Large intestine (tissue), 3 donors: ENCODE results near the gene SCUBE1. TPM values are rescaled to one million over a fixed set of nuclear protein-coding genes. Genes with fewer than 3 reads are reported as not detected.

Experiments
- DNase-seq, 2 donors: peaks; one replicate each; pipeline versions ENCODE4 v3.0.0 to v3.0.0-alpha.2; 2013
- H3K27ac ChIP-seq: one replicate; pipeline ENCODE4 v1.5.1; 2013; ENCODE audit warnings: low read length
- H3K27me3 ChIP-seq: 2 replicates; pipeline ENCODE4 v1.6.1; 2013; ENCODE audit warnings: low read length; ENCODE audit not compliant: control insufficient read depth, insufficient read depth
- H3K36me3 ChIP-seq: 2 replicates; pipeline ENCODE4 v1.6.1; 2013; ENCODE audit warnings: low read length; ENCODE audit not compliant: control insufficient read depth, insufficient read depth
- H3K4me1 ChIP-seq: one replicate; pipeline ENCODE4 v1.6.1; 2013; ENCODE audit warnings: low read length; ENCODE audit not compliant: control insufficient read depth, insufficient read depth
- H3K4me3 ChIP-seq: one replicate; pipeline ENCODE4 v1.5.1; 2013; ENCODE audit warnings: low read length
- H3K9me3 ChIP-seq: one replicate; pipeline ENCODE4 v1.6.1; 2013; ENCODE audit warnings: mild to moderate bottlenecking, low read depth, low read length, moderate library complexity; ENCODE audit not compliant: control insufficient read depth
- WGBS: methylation state at CpG from one replicate; pipeline ENCODE4 v1.1.5; 2013; ENCODE audit warnings: low lambda C conversion rate; ENCODE audit not compliant: insufficient coverage; 5-methylcytosine and 5-hydroxymethylcytosine counted together
- polyA plus RNA-seq: library from polyadenylated mRNA; unstranded; fragments of 120-200 nt; gene quantifications from one replicate; pipeline ENCODE4 v1.2.1, GENCODE V29; 2013

SCUBE1 gene
- polyA plus RNA-seq, 1 donor: 4.4 TPM

- DNase-seq: no peak
- Histone ChIP-seq H3K4me1 (no peaks in the 10 kb centered on the region), H3K9me3 (no peaks in the 10 kb centered on the region), H3K27me3 (no peaks in the 10 kb centered on the region), H3K27ac (no peak overlapping the region), H3K4me3 (no peak overlapping the region), H3K36me3 (no peaks in the 10 kb centered on the region)
- no CpG with 5 or more reads among the region's 22 CpGs for WGBS
These were observed 122.4 kb downstream of the SCUBE1 start for GRCh38 chr22:43220625-43221380.

GRCh38 chr22:43218786-43219185, 124.4 kb downstream of the SCUBE1 start:
- Histone ChIP-seq H3K27ac (no peak overlapping the region), H3K27me3 (no peaks in the 10 kb centered on the region), H3K9me3 (no peaks in the 10 kb centered on the region), H3K36me3 (no peaks in the 10 kb centered on the region), H3K4me1 (no peaks in the 10 kb centered on the region), H3K4me3 (no peak overlapping the region)
- 100% methylated on average over 1 of the region's 1 CpG for WGBS
- DNase-seq: no peak

- no CpG with 5 or more reads among the region's 32 CpGs for WGBS
- Histone ChIP-seq H3K27ac (no peak overlapping the region), H3K9me3 (no peaks in the 10 kb centered on the region), H3K4me1 (no peaks in the 10 kb centered on the region), H3K36me3 (no peaks in the 10 kb centered on the region), H3K4me3 (no peak overlapping the region), H3K27me3 (peaks cover 4% of the 10 kb centered on the region)
- DNase-seq: no peak
These were observed 125.7 kb downstream of the SCUBE1 start for GRCh38 chr22:43217285-43218030.

- Histone ChIP-seq H3K36me3 (no peaks in the 10 kb centered on the region), H3K9me3 (no peaks in the 10 kb centered on the region), H3K4me1 (no peaks in the 10 kb centered on the region), H3K27me3 (peaks cover 4% of the 10 kb centered on the region), H3K4me3 (no peak overlapping the region), H3K27ac (no peak overlapping the region)
- peak in 1 of 2 donors; percentile 15 for DNase-seq
- WGBS: no CpG with 5 or more reads among the region's 6 CpGs
These were observed 126.4 kb downstream of the SCUBE1 start for GRCh38 chr22:43216738-43217137.

GRCh38 chr22:43213962-43214361, 129.2 kb downstream of the SCUBE1 start:
- no peaks in the 10 kb centered on the region for H3K36me3 ChIP-seq
- peaks cover 4% of the 10 kb centered on the region for H3K27me3 ChIP-seq
- H3K4me3 ChIP-seq: no peak overlapping the region
- no peak for DNase-seq
- no peaks in the 10 kb centered on the region for H3K4me1 ChIP-seq
- WGBS: no CpG with 5 or more reads among the region's 12 CpGs
- no peaks in the 10 kb centered on the region for H3K9me3 ChIP-seq
- no peak overlapping the region for H3K27ac ChIP-seq

GRCh38 chr22:43213051-43213450, 130.1 kb downstream of the SCUBE1 start:
- H3K4me3 ChIP-seq: no peak overlapping the region
- H3K27me3 ChIP-seq: peaks cover 4% of the 10 kb centered on the region
- DNase-seq: no peak
- WGBS: no CpG with 5 or more reads among the region's 8 CpGs
- H3K4me1 ChIP-seq: no peaks in the 10 kb centered on the region
- no peak overlapping the region for H3K27ac ChIP-seq
- no peaks in the 10 kb centered on the region for H3K9me3 ChIP-seq
- H3K36me3 ChIP-seq: no peaks in the 10 kb centered on the region

GRCh38 chr22:43212434-43212952, 130.7 kb downstream of the SCUBE1 start:
- Histone ChIP-seq H3K4me3 (no peak overlapping the region), H3K36me3 (no peaks in the 10 kb centered on the region), H3K9me3 (no peaks in the 10 kb centered on the region), H3K4me1 (no peaks in the 10 kb centered on the region), H3K27me3 (peaks cover 4% of the 10 kb centered on the region), H3K27ac (no peak overlapping the region)
- no peak for DNase-seq
- WGBS: no CpG with 5 or more reads among the region's 23 CpGs

- H3K4me3 ChIP-seq: no peak overlapping the region
- WGBS: no CpG with 5 or more reads among the region's 13 CpGs
- H3K36me3 ChIP-seq: no peaks in the 10 kb centered on the region
- no peaks in the 10 kb centered on the region for H3K4me1 ChIP-seq
- peaks cover 4% of the 10 kb centered on the region for H3K27me3 ChIP-seq
- DNase-seq: no peak
- no peaks in the 10 kb centered on the region for H3K9me3 ChIP-seq
- H3K27ac ChIP-seq: no peak overlapping the region
These were observed 131.2 kb downstream of the SCUBE1 start for GRCh38 chr22:43211941-43212433.

GRCh38 chr22:43210631-43211515, 132.3 kb downstream of the SCUBE1 start:
- no peaks in the 10 kb centered on the region for H3K9me3 ChIP-seq
- no peak overlapping the region for H3K27ac ChIP-seq
- H3K4me1 ChIP-seq: no peaks in the 10 kb centered on the region
- no peak overlapping the region for H3K4me3 ChIP-seq
- DNase-seq: no peak
- WGBS: no CpG with 5 or more reads among the region's 34 CpGs
- H3K36me3 ChIP-seq: no peaks in the 10 kb centered on the region
- peaks cover 4% of the 10 kb centered on the region for H3K27me3 ChIP-seq

GRCh38 chr22:43209971-43210370, 133.2 kb downstream of the SCUBE1 start:
- Histone ChIP-seq H3K9me3 (no peaks in the 10 kb centered on the region), H3K27me3 (peaks cover 4% of the 10 kb centered on the region), H3K36me3 (no peaks in the 10 kb centered on the region), H3K4me1 (no peaks in the 10 kb centered on the region), H3K27ac (no peak overlapping the region), H3K4me3 (no peak overlapping the region)
- no CpG with 5 or more reads among the region's 22 CpGs for WGBS
- no peak for DNase-seq
